MM.1S (cell line): Measurements from ENCODE around the gene OSMR.
"Not testable (repeated sequence)": the region's sequence is repeated elsewhere in the genome, so short reads cannot be mapped to it uniquely, and the experiment has no call there.

Source experiments
- DNase-seq: peaks from one replicate; pipeline ENCODE4 v3.0.0-alpha.2; 2015
- H2AFZ ChIP-seq: fragments of 300-600 bp; sonication (generic); 2 replicates; pipeline ENCODE4 v1.6.0; 2016; ENCODE audit warnings: antibody characterized with exemption, low read length
- H3F3A ChIP-seq: fragments of 300-600 bp; sonication (generic); 2 replicates; pipeline ENCODE4 v1.6.1; 2016; ENCODE audit warnings: mild to moderate bottlenecking, antibody characterized with exemption, low read length, moderate library complexity, mixed read lengths; ENCODE audit not compliant: insufficient read depth
- H3K27ac ChIP-seq: fragments of 300-600 bp; sonication (generic); 2 replicates; pipeline ENCODE4 v1.5.1; 2016; ENCODE audit warnings: mild to moderate bottlenecking, low read length
- H3K27me3 ChIP-seq: fragments of 300-600 bp; sonication (generic); replicated peaks from 2 replicates; pipeline ENCODE4 v1.6.0; 2016; ENCODE audit warnings: low read length; ENCODE audit not compliant: insufficient read depth
- H3K36me3 ChIP-seq: fragments of 300-600 bp; sonication (generic); replicated peaks from 2 replicates; pipeline ENCODE4 v1.6.1; 2016; ENCODE audit warnings: mild to moderate bottlenecking, low read length, mixed read lengths; ENCODE audit not compliant: insufficient read depth
- H3K4me1 ChIP-seq: fragments of 300-600 bp; sonication (generic); 2 replicates; pipeline ENCODE4 v1.6.1; 2016; ENCODE audit warnings: low read length, mixed read lengths
- H3K4me2 ChIP-seq: fragments of 300-600 bp; sonication (generic); 2 replicates; pipeline ENCODE4 v1.6.0; 2016; ENCODE audit warnings: low read depth, low read length
- H3K4me3 ChIP-seq: fragments of 300-600 bp; sonication (generic); 2 replicates; pipeline ENCODE4 v1.5.1; 2016; ENCODE audit warnings: low read length, mixed read lengths
- H3K79me2 ChIP-seq: fragments of 300-600 bp; sonication (generic); 2 replicates; pipeline ENCODE4 v1.6.1; 2016; ENCODE audit warnings: mixed run types, low read length, mixed read lengths
- H3K9ac ChIP-seq: fragments of 300-600 bp; sonication (generic); 2 replicates; pipeline ENCODE4 v1.6.1; 2016; ENCODE audit warnings: low read length, mixed read lengths
- H3K9me2 ChIP-seq: fragments of 300-600 bp; sonication (generic); replicated peaks from 2 replicates; pipeline ENCODE4 v1.6.1; 2016; ENCODE audit warnings: mild to moderate bottlenecking, low read length, mixed read lengths; ENCODE audit not compliant: insufficient read depth
- H3K9me3 ChIP-seq: fragments of 300-600 bp; sonication (generic); replicated peaks from 2 replicates; pipeline ENCODE4 v1.6.1; 2016; ENCODE audit warnings: mild to moderate bottlenecking, low read length, mixed read lengths; ENCODE audit not compliant: insufficient read depth
- H4K20me1 ChIP-seq: fragments of 300-600 bp; sonication (generic); 2 replicates; pipeline ENCODE4 v1.6.1; 2016; ENCODE audit warnings: mild to moderate bottlenecking, low read length, moderate library complexity, mixed read lengths; ENCODE audit not compliant: insufficient read depth
- CTCF ChIP-seq: fragments of 300-600 bp; sonication (generic); IDR thresholded peaks from 2 replicates; pipeline ENCODE4 v1.5.1; 2016; ENCODE audit warnings: antibody characterized with exemption, low read length, mixed read lengths
- EZH2 ChIP-seq: fragments of 300-600 bp; sonication (generic); optimal IDR thresholded peaks from 2 replicates; pipeline ENCODE3; 2017; ENCODE audit warnings: low read depth, mild to moderate bottlenecking, antibody characterized with exemption, low read length, mixed read lengths
- EZH2phosphoT487 ChIP-seq: fragments of 300-600 bp; sonication (generic); IDR thresholded peaks from 2 replicates; pipeline ENCODE4 v1.6.1; 2018; ENCODE audit warnings: antibody characterized with exemption, low read length

Gene OSMR

GRCh38 chr5:38858839-38859238, 13.0 kb downstream of the OSMR start:
- H3K36me3 ChIP-seq, result no peaks in the 10 kb centered on the region
- no peak overlapping the region for H2AFZ ChIP-seq
- H3K9me2 ChIP-seq, result no peaks in the 10 kb centered on the region
- no peak overlapping the region for H3K27ac ChIP-seq
- DNase-seq, result no peak
- no peaks in the 10 kb centered on the region for H4K20me1 ChIP-seq
- H3K9ac ChIP-seq, result no peak overlapping the region
- no peak overlapping the region for H3K4me2 ChIP-seq
- TF ChIP-seq EZH2, result no peak
- no peak for TF ChIP-seq CTCF
- no peak for TF ChIP-seq EZH2phosphoT487
- no peaks in the 10 kb centered on the region for H3K27me3 ChIP-seq
- no peaks in the 10 kb centered on the region for H3K9me3 ChIP-seq
- no peaks in the 10 kb centered on the region for H3F3A ChIP-seq
- no peak overlapping the region for H3K4me3 ChIP-seq
- no peaks in the 10 kb centered on the region for H3K79me2 ChIP-seq
- H3K4me1 ChIP-seq, result no peaks in the 10 kb centered on the region

- H2AFZ ChIP-seq, H3K4me1 ChIP-seq, H3K9me3 ChIP-seq, H3K79me2 ChIP-seq, H3K9me2 ChIP-seq, H4K20me1 ChIP-seq, H3K27me3 ChIP-seq, H3F3A ChIP-seq, DNase-seq, H3K36me3 ChIP-seq, H3K4me3 ChIP-seq, H3K27ac ChIP-seq, H3K9ac ChIP-seq, H3K4me2 ChIP-seq: not testable (repeated sequence)
These were observed 16.4 kb downstream of the OSMR start for GRCh38 chr5:38861986-38862770.

GRCh38 chr5:38866362-38867031, 20.7 kb downstream of the OSMR start:
- no peak overlapping the region for H2AFZ ChIP-seq
- H3K4me3 ChIP-seq, result no peak overlapping the region
- no peaks in the 10 kb centered on the region for H3K79me2 ChIP-seq
- H3K9me2 ChIP-seq, result no peaks in the 10 kb centered on the region
- no peaks in the 10 kb centered on the region for H3K27me3 ChIP-seq
- TF ChIP-seq CTCF (no peak), EZH2phosphoT487 (no peak), EZH2 (no peak)
- H3K9me3 ChIP-seq, result no peaks in the 10 kb centered on the region
- H3K27ac ChIP-seq, result no peak overlapping the region
- no peak overlapping the region for H3K9ac ChIP-seq
- H3F3A ChIP-seq, result no peaks in the 10 kb centered on the region
- no peaks in the 10 kb centered on the region for H3K36me3 ChIP-seq
- no peaks in the 10 kb centered on the region for H4K20me1 ChIP-seq
- H3K4me1 ChIP-seq, result no peaks in the 10 kb centered on the region
- DNase-seq, result no peak
- H3K4me2 ChIP-seq, result no peak overlapping the region

- Histone ChIP-seq H3K79me2 (no peaks in the 10 kb centered on the region), H4K20me1 (no peaks in the 10 kb centered on the region), H3F3A (no peaks in the 10 kb centered on the region), H3K9me2 (no peaks in the 10 kb centered on the region), H3K4me2 (no peak overlapping the region), H3K4me1 (no peaks in the 10 kb centered on the region), H3K4me3 (no peak overlapping the region), H3K9me3 (no peaks in the 10 kb centered on the region), H3K36me3 (no peaks in the 10 kb centered on the region), H3K9ac (no peak overlapping the region), H2AFZ (no peak overlapping the region), H3K27me3 (no peaks in the 10 kb centered on the region), H3K27ac (no peak overlapping the region)
- TF ChIP-seq CTCF (no peak), EZH2phosphoT487 (no peak), EZH2 (no peak)
- no peak for DNase-seq
These were observed 21.2 kb downstream of the OSMR start for GRCh38 chr5:38867032-38867398.
